Pancreas (tissue), 10 donors: ENCODE measurements around the gene SEMA5A. TPM values are rescaled to one million over a fixed set of nuclear protein-coding genes. Genes with fewer than 3 reads are reported as not detected.

Experiments used
- ATAC-seq, 4 donors: fragments of 200-7000 bp; cut with Tn5 transposase; one replicate each; pipeline versions ENCODE4 v1.8.0 to v1.9.1; 2020; ENCODE audit warnings: mild to moderate bottlenecking in 4 of 4, moderate library complexity in 4 of 4
- DNase-seq, 6 donors: peaks; one replicate each; pipeline ENCODE4 v3.0.0-alpha.2; 2020
- FAIRE-seq: peaks from 2 replicates; lab custom pipeline; 2012; peaks lifted over from hg19 to GRCh38; lab: Jason Lieb, UNC
- H3K27ac ChIP-seq, 4 donors: fragments of 200-600 bp; sonication (generic); 1 replicate in 3 of 4; 2 replicates in 1 of 4; pipeline versions ENCODE4 v1.5.0 to v1.8.0; 2020
- H3K27me3 ChIP-seq, 4 donors: fragments of 200-600 bp; one replicate each; pipeline ENCODE4 v1.8.0; 2021
- H3K36me3 ChIP-seq, 3 donors: fragments of 200-600 bp; sonication (generic) in 1 of 3; one replicate each; pipeline versions ENCODE4 v1.5.0 to v1.8.0; 2020 to 2021
- H3K4me1 ChIP-seq, 3 donors: fragments of 200-600 bp; one replicate each; pipeline ENCODE4 v1.8.0; 2021
- H3K4me3 ChIP-seq, 4 donors: fragments of 200-600 bp; sonication (generic) in 2 of 4; one replicate each; pipeline versions ENCODE4 v1.5.0 to v1.8.0; 2020 to 2021
- H3K9me3 ChIP-seq, 4 donors: fragments of 200-600 bp; one replicate each; pipeline ENCODE4 v1.8.0; 2021
- CTCF ChIP-seq, 4 donors: fragments of 200-600 bp; sonication (generic) in 3 of 4; IDR thresholded peaks; one replicate each; pipeline versions ENCODE4 v1.5.0 to v1.8.0; 2021; ENCODE audit warnings: antibody characterized with exemption in 4 of 4
- WGBS, 2 donors: extraction: QIAGEN DNeasy Blood & Tissue Kit; methylation state at CpG; one replicate each; pipeline ENCODE4 v1.1.7; 2013; 5-methylcytosine and 5-hydroxymethylcytosine counted together
- intact Hi-C, 3 donors: fragments of 100-400 bp; cut with DNase I; formaldehyde crosslinking; loops; one replicate each; pipeline versions ENCODE4 v1.11.1 to v1.14.2; 2022
- polyA plus RNA-seq, 2 donors: library from polyadenylated mRNA; stranded (reverse); fragments of 200-250 nt; gene quantifications; one replicate each; pipeline ENCODE4 v1.2.3, GENCODE V29; 2013
- total RNA-seq, 6 donors: library from RNA; stranded (reverse); fragmentation: NEBNext Ultra II Directional in 4 of 6; extraction: Animal tissue kit (Norgen Biotek cat#: 25700) in 4 of 6; gene quantifications; one replicate each; pipeline versions ENCODE4 v1.2.1 to v1.2.4, GENCODE V29; 2021 to 2023
- donor health status: healthy with polysubstance abuse.
- donor health status: DM: no; HTN: no; CAD: no; lungs with moderate emphysema.
- donor health status: DM: no; HTN: no; CAD: no.
- donor health status: control.
- donor health status: control.
- donor health status: Bipolar disorder and iron deficiency.
- donor health status: DM: yes; HTN: yes; CAD: no.
- donor health status: DM: no; HTN: no; CAD: no.
- donor health status: DM: no; HTN: no; CAD: no.
- donor health status: DM: yes; HTN: yes; CAD: no.

Gene SEMA5A
- total and polyA plus RNA-seq, 8 donors = 0.91 to 14.0 (median 6.4) TPM

GRCh38 chr5:9342161-9342787 is 203.6 kb downstream of the SEMA5A start:
- intact Hi-C loops = no loop called here
- ATAC-seq = peak in 3 of 4 donors; percentile 51 to 79 (median 58)

GRCh38 chr5:9340085-9340484 is 205.8 kb downstream of the SEMA5A start:
- Histone ChIP-seq H3K36me3 (no peaks in the 10 kb centered on the region), H3K27ac (no peak overlapping the region), H3K9me3 (no peaks in the 10 kb centered on the region), H3K27me3 (no peaks in the 10 kb centered on the region), H3K4me1 (no peaks in the 10 kb centered on the region), H3K4me3 (no peak overlapping the region)
- no peak for DNase-seq
- 80 to 86% methylated on average over 2 of the region's 2 CpGs for WGBS, 2 donors
- no peak for TF ChIP-seq CTCF (IDR thresholded peaks at IDR 0.05)
- FAIRE-seq = no peak
- intact Hi-C loops = no loop called here
- ATAC-seq = no peak

More at GRCh38 chr5:9342161-9342787, 203.6 kb downstream of the SEMA5A start:
- Histone ChIP-seq H3K4me1 (no peaks in the 10 kb centered on the region), H3K9me3 (no peaks in the 10 kb centered on the region), H3K4me3 (no peak overlapping the region), H3K27ac (no peak overlapping the region), H3K27me3 (no peaks in the 10 kb centered on the region), H3K36me3 (no peaks in the 10 kb centered on the region)
- 34 to 37% methylated on average over 6 of the region's 6 CpGs for WGBS, 2 donors
- no peak for DNase-seq
- TF ChIP-seq CTCF (IDR thresholded peaks at IDR 0.05) = no peak
- FAIRE-seq = no peak

- Histone ChIP-seq H3K27ac (no peak overlapping the region), H3K4me3 (no peak overlapping the region), H3K4me1 (no peaks in the 10 kb centered on the region), H3K27me3 (no peaks in the 10 kb centered on the region), H3K9me3 (no peaks in the 10 kb centered on the region), H3K36me3 (no peaks in the 10 kb centered on the region)
- FAIRE-seq (no peak), ATAC-seq (no peak), DNase-seq (no peak)
- TF ChIP-seq CTCF (IDR thresholded peaks at IDR 0.05) = no peak
- 82 to 88% methylated on average over 3 of the region's 3 CpGs for WGBS, 2 donors
- intact Hi-C loops = no loop called here
Observed at GRCh38 chr5:9339206-9339818, 206.6 kb downstream of the SEMA5A start.

- Histone ChIP-seq H3K27me3 (no peaks in the 10 kb centered on the region), H3K9me3 (no peaks in the 10 kb centered on the region), H3K4me3 (no peak overlapping the region), H3K36me3 (no peaks in the 10 kb centered on the region), H3K27ac (no peak overlapping the region), H3K4me1 (no peaks in the 10 kb centered on the region)
- ATAC-seq (no peak), DNase-seq (no peak), FAIRE-seq (no peak)
- 93 to 94% methylated on average over 4 of the region's 4 CpGs for WGBS, 2 donors
- no peak for TF ChIP-seq CTCF (IDR thresholded peaks at IDR 0.05)
- intact Hi-C loops = no loop called here
Observed at GRCh38 chr5:9338796-9339195, 207.1 kb downstream of the SEMA5A start.
